ENCODE results near the gene CHMP4B. TPM values are rescaled to one million over a fixed set of nuclear protein-coding genes. Genes with fewer than 3 reads are reported as not detected.

CHMP4B gene
- total RNA-seq, 4 donors from 2014 or later = 62.1 to 95.8 (median 74.8) TPM

GRCh38 chr20:33827634-33828325 lies 16.6 kb downstream of the CHMP4B start:
- Histone ChIP-seq H3K4me1 (peaks cover 72% of the 10 kb centered on the region), H3K4me3 (no peak overlapping the region), H3K27me3 (no peaks in the 10 kb centered on the region), H3K36me3 (peaks cover 3% of the 10 kb centered on the region), H3K27ac (no peak overlapping the region), H3K9me3 (no peaks in the 10 kb centered on the region)
- peak in 1 of 2 donors; percentile 24 for DNase-seq (ENCODE audit: low spot score in 2 of 2)
- 91% methylated on average over 4 of the region's 4 CpGs for WGBS
- no peak for TF ChIP-seq EP300 (IDR thresholded peaks at IDR 0.05)

GRCh38 chr20:33828326-33828844 lies 17.2 kb downstream of the CHMP4B start:
- no peak for DNase-seq (ENCODE audit: low spot score in 2 of 2)
- Histone ChIP-seq H3K9me3 (no peaks in the 10 kb centered on the region), H3K4me1 (peaks cover 77% of the 10 kb centered on the region), H3K4me3 (no peak overlapping the region), H3K36me3 (peaks cover 2% of the 10 kb centered on the region), H3K27ac (no peak overlapping the region), H3K27me3 (no peaks in the 10 kb centered on the region)
- TF ChIP-seq POLR2AphosphoS5 (IDR thresholded peaks at IDR 0.05) (no peak), POLR2A (IDR thresholded peaks at IDR 0.05) (no peak), CTCF (IDR thresholded peaks at IDR 0.05) (no peak), EP300 (IDR thresholded peaks at IDR 0.05) (no peak)
- 63% methylated on average over 9 of the region's 9 CpGs for WGBS

- TF ChIP-seq POLR2AphosphoS5 (IDR thresholded peaks at IDR 0.05) = no peak
- TF ChIP-seq POLR2A (IDR thresholded peaks at IDR 0.05) = no peak
- no peak for TF ChIP-seq CTCF (IDR thresholded peaks at IDR 0.05)
- TF ChIP-seq EP300 (IDR thresholded peaks at IDR 0.05) = no peak
- Histone ChIP-seq H3K36me3 (no peaks in the 10 kb centered on the region), H3K27ac (no peak overlapping the region), H3K4me3 (no peak overlapping the region), H3K9me3 (no peaks in the 10 kb centered on the region), H3K27me3 (no peaks in the 10 kb centered on the region), H3K4me1 (peaks cover 80% of the 10 kb centered on the region)
- no peak for DNase-seq (ENCODE audit: low spot score in 2 of 2)
- 58% methylated on average over 3 of the region's 3 CpGs for WGBS
Measured at GRCh38 chr20:33828967-33829560, 17.9 kb downstream of the CHMP4B start.

GRCh38 chr20:33829636-33830035 lies 18.5 kb downstream of the CHMP4B start:
- TF ChIP-seq POLR2A (IDR thresholded peaks at IDR 0.05) (no peak), POLR2AphosphoS5 (IDR thresholded peaks at IDR 0.05) (no peak), EP300 (IDR thresholded peaks at IDR 0.05) (no peak), CTCF (IDR thresholded peaks at IDR 0.05) (no peak)
- Histone ChIP-seq H3K36me3 (no peaks in the 10 kb centered on the region), H3K27me3 (no peaks in the 10 kb centered on the region), H3K9me3 (no peaks in the 10 kb centered on the region), H3K27ac (no peak overlapping the region), H3K4me3 (no peak overlapping the region), H3K4me1 (peaks cover 80% of the 10 kb centered on the region)
- WGBS = 76% methylated on average over 3 of the region's 3 CpGs
- no peak for DNase-seq (ENCODE audit: low spot score in 2 of 2)

- no peaks in the 10 kb centered on the region for H3K27me3 ChIP-seq
- no peaks in the 10 kb centered on the region for H3K36me3 ChIP-seq
- H3K9me3 ChIP-seq = no peaks in the 10 kb centered on the region
- H3K4me1 ChIP-seq = peaks cover 73% of the 10 kb centered on the region
- 59% methylated on average over 4 of the region's 4 CpGs for WGBS
- no peak for TF ChIP-seq POLR2AphosphoS5 (IDR thresholded peaks at IDR 0.05)
- no peak for TF ChIP-seq EP300 (IDR thresholded peaks at IDR 0.05)
- no peak for TF ChIP-seq CTCF (IDR thresholded peaks at IDR 0.05)
- TF ChIP-seq POLR2A (IDR thresholded peaks at IDR 0.05) = no peak
- no peak overlapping the region for H3K4me3 ChIP-seq
- H3K27ac ChIP-seq = no peak overlapping the region
- DNase-seq (ENCODE audit: low spot score in 2 of 2) = no peak
Measured at GRCh38 chr20:33830371-33830770, 19.2 kb downstream of the CHMP4B start.
